SK-N-SH (cell line): Measurements from ENCODE around the gene SF3A2. TPM values are rescaled to one million over a fixed set of nuclear protein-coding genes. Genes with fewer than 3 reads are reported as not detected.

Source experiments
- CTCF ChIA-PET: fragments of 300-600, 350-600 bp; formaldehyde crosslinking; extraction: SDS; loops from one replicate; lab custom pipeline; 2021; lab: Yijun Ruan, JAX
- POLR2A ChIA-PET: fragments of 350-600 bp; sonication (Branson Sonifier 250); formaldehyde crosslinking; extraction: SDS; loops from one replicate; lab custom pipeline; 2020; ENCODE audit warnings: antibody characterized with exemption, inconsistent platforms; lab: Yijun Ruan, JAX
- DNase-seq: peaks from one replicate; pipeline ENCODE4 v3.0.0; 2012
- H2AFZ ChIP-seq: fragments of 200-600 bp; sonication (generic); 2 replicates; pipeline ENCODE4 v1.8.1; 2016; ENCODE audit warnings: antibody characterized with exemption, mild to moderate bottlenecking, low read depth
- H3F3A ChIP-seq: fragments of 200-600 bp; sonication (generic); replicated peaks from 2 replicates; pipeline ENCODE3; 2016; ENCODE audit warnings: antibody characterized with exemption, mild to moderate bottlenecking; ENCODE audit not compliant: insufficient read depth
- H3K27ac ChIP-seq, 2 experiments: fragments of 200-500 bp in 1 of 2; fragments of 200-600 bp in 1 of 2; sonication (Bioruptor generic) in 1 of 2; sonication (generic), shearing (Covaris generic) in 1 of 2; 2 replicates each; pipeline versions ENCODE4 v1.5.1 to v1.6.1; 2014 to 2016; ENCODE audit warnings: low read depth in 2 of 2, inconsistent platforms in 1 of 2, low read length in 1 of 2, mild to moderate bottlenecking in 1 of 2, mixed read lengths in 1 of 2
- H3K27me3 ChIP-seq: fragments of 200-600 bp; sonication (generic), shearing (Covaris generic); 2 replicates; pipeline ENCODE4 v1.6.1; 2016; ENCODE audit warnings: mixed run types; ENCODE audit not compliant: insufficient read depth
- H3K36me3 ChIP-seq, 2 experiments: fragments of 200-500 bp in 1 of 2; fragments of 200-600 bp in 1 of 2; sonication (Bioruptor generic) in 1 of 2; sonication (generic) in 1 of 2; replicated peaks in 1 of 2; 2 replicates each; pipeline versions ENCODE3 to v1.5.1; 2014 to 2016; ENCODE audit warnings: low read length in 1 of 2, mild to moderate bottlenecking in 1 of 2; ENCODE audit not compliant: insufficient read depth in 2 of 2, control insufficient read depth in 1 of 2
- H3K4me1 ChIP-seq, 2 experiments: fragments of 200-500 bp in 1 of 2; fragments of 200-600 bp in 1 of 2; sonication (Bioruptor generic) in 1 of 2; sonication (generic), shearing (Covaris generic) in 1 of 2; 2 replicates each; pipeline versions ENCODE4 v1.5.1 to v1.6.1; 2014 to 2016; ENCODE audit warnings: low read depth in 1 of 2, low read length in 1 of 2, mixed run types in 1 of 2; ENCODE audit not compliant: insufficient read depth in 2 of 2, control insufficient read depth in 1 of 2
- H3K4me2 ChIP-seq: fragments of 200-600 bp; sonication (generic), shearing (Covaris generic); 2 replicates; pipeline ENCODE4 v1.6.1; 2017; ENCODE audit warnings: mixed run types
- H3K4me3 ChIP-seq, 2 experiments: fragments of 200-500 bp in 1 of 2; fragments of 200-600 bp in 1 of 2; sonication (Bioruptor generic) in 1 of 2; sonication (generic), shearing (Covaris generic) in 1 of 2; 2 replicates each; pipeline versions ENCODE4 v1.5.1 to v1.8.1; 2014 to 2016; ENCODE audit warnings: low read depth in 2 of 2, inconsistent platforms in 1 of 2, low read length in 1 of 2, mild to moderate bottlenecking in 1 of 2, mixed read lengths in 1 of 2, moderate library complexity in 1 of 2
- H3K79me2 ChIP-seq: fragments of 200-600 bp; sonication (generic); 2 replicates; pipeline ENCODE4 v1.8.1; 2017; ENCODE audit warnings: mild to moderate bottlenecking; ENCODE audit not compliant: insufficient read depth
- H3K9ac ChIP-seq: fragments of 200-600 bp; sonication (generic); 2 replicates; pipeline ENCODE4 v1.6.1; 2017; ENCODE audit warnings: mixed run types
- H3K9me2 ChIP-seq: fragments of 200-600 bp; sonication (generic); 2 replicates; pipeline ENCODE4 v1.6.1; 2017; ENCODE audit warnings: mixed run types
- H3K9me3 ChIP-seq: fragments of 200-600 bp; sonication (generic); 2 replicates; pipeline ENCODE4 v1.6.1; 2017; ENCODE audit warnings: mixed run types, mild to moderate bottlenecking, moderate library complexity
- H4K20me1 ChIP-seq: fragments of 200-600 bp; sonication (generic); 2 replicates; pipeline ENCODE4 v1.6.1; 2017; ENCODE audit warnings: mild to moderate bottlenecking, mixed run types; ENCODE audit not compliant: insufficient read depth
- CTCF ChIP-seq: fragments of 200-600 bp; sonication (generic); IDR thresholded peaks from 2 replicates; pipeline ENCODE4 v1.6.1; 2017; ENCODE audit warnings: antibody characterized with exemption, mild to moderate bottlenecking, moderate library complexity
- ELF1 ChIP-seq: IDR thresholded peaks from 2 replicates; pipeline ENCODE4 v1.4.0; 2012
- EP300 ChIP-seq, 2 experiments: IDR thresholded peaks; 2 replicates each; pipeline versions ENCODE4 v1.4.0 to v1.6.1; 2012; ENCODE audit warnings: borderline replicate concordance in 1 of 2, low read depth in 1 of 2, low read length in 1 of 2
- FOSL2 ChIP-seq: IDR thresholded peaks from 2 replicates; pipeline ENCODE4 v1.4.0; 2012; ENCODE audit warnings: low read depth, mild to moderate bottlenecking, moderate library complexity, borderline replicate concordance
- FOXJ3 ChIP-seq: sonication (generic); formaldehyde crosslinking; IDR thresholded peaks from 2 replicates; pipeline ENCODE4 v1.5.1; 2020; ENCODE audit warnings: mild to moderate bottlenecking, missing genetic modification reagents
- JUND ChIP-seq: IDR thresholded peaks from 2 replicates; pipeline ENCODE4 v1.4.0; 2012
- MAX ChIP-seq: IDR thresholded peaks from 2 replicates; pipeline ENCODE4 v1.4.0; 2012; ENCODE audit warnings: low read depth
- MEF2A ChIP-seq: IDR thresholded peaks from 2 replicates; pipeline ENCODE4 v1.4.0; 2012; ENCODE audit warnings: low read depth, borderline replicate concordance
- MXI1 ChIP-seq: IDR thresholded peaks from 2 replicates; pipeline ENCODE4 v1.6.1; 2012; ENCODE audit warnings: mild to moderate bottlenecking, low read depth, low read length, improper control_type of control experiment
- NRF1 ChIP-seq: IDR thresholded peaks from 2 replicates; pipeline ENCODE4 v1.6.1; 2012; ENCODE audit warnings: low read depth, mild to moderate bottlenecking, low read length
- POLR2AphosphoS5 ChIP-seq: IDR thresholded peaks from 2 replicates; pipeline ENCODE4 v1.6.1; 2012; ENCODE audit warnings: low read depth, low read length
- YY1 ChIP-seq: IDR thresholded peaks from 2 replicates; pipeline ENCODE4 v1.4.0; 2012; ENCODE audit warnings: low read depth, mild to moderate bottlenecking
- ZBTB33 ChIP-seq: IDR thresholded peaks from 2 replicates; pipeline ENCODE4 v1.4.0; 2012; ENCODE audit warnings: low read depth, borderline replicate concordance
- WGBS: methylation state at CpG from one replicate; pipeline ENCODE4 v1.1.6; 2017; ENCODE audit warnings: low lambda C conversion rate; 5-methylcytosine and 5-hydroxymethylcytosine counted together
- polyA plus RNA-seq, 3 experiments: library from polyadenylated mRNA; depleted of rRNA; stranded (reverse); fragments of >200 nt; gene quantifications; 2 replicates each; pipeline ENCODE4 v1.2.3, GENCODE V29; 2012

The SF3A2 gene
- polyA plus RNA-seq, 1 of the 3 experiments (the other 2 are of a cell fraction), result 55.8 TPM

GRCh38 chr19:2291185-2291751, 54.6 kb downstream of the SF3A2 start:
- H3K27ac ChIP-seq, result no peak overlapping the region
- no peaks in the 10 kb centered on the region for H3K9me3 ChIP-seq
- no peak for TF ChIP-seq ELF1
- TF ChIP-seq ZBTB33, result no peak
- peak; percentile 83 for TF ChIP-seq MXI1
- TF ChIP-seq JUND, result no peak
- no peak for TF ChIP-seq MEF2A
- no peak for TF ChIP-seq CTCF
- 0 out of 2 replicates have a peak, but pooled peaks have one; percentile 27 for TF ChIP-seq MAX
- TF ChIP-seq FOSL2, result no peak
- peak; percentile 38; the same call in 1 of the 2 replicates for TF ChIP-seq NRF1
- TF ChIP-seq EP300 (IDR thresholded peaks at IDR 0.05; ENCODE audit: borderline replicate concordance in 1 of 2, low read depth in 1 of 2, low read length in 1 of 2), result no peak
- TF ChIP-seq FOXJ3 (CRISPR knock-in tag), result peak; percentile 55; the same call in 1 of the 2 replicates
- no peak for TF ChIP-seq POLR2AphosphoS5
- TF ChIP-seq YY1, result no peak
- TF ChIP-seq, all 33 proteins: peak for 4
- H3K4me2 ChIP-seq, result peak overlapping the region; percentile 66; the same call in 1 of the 2 replicates
- CTCF ChIA-PET, result interaction anchor here (0.6 to 3.3 kb wide), 10 partner anchors 9 to 313 kb away, joined by 3 to 21 read pairs (median 6); partner anchors contain the start of gene LINGO3
- H3K9ac ChIP-seq, result no peak overlapping the region
- peaks cover 4 to 26% of the 10 kb centered on the region in 2 experiments; a peak in 1 of 4 replicates for H3K4me1 ChIP-seq
- no peaks in the 10 kb centered on the region for H3K36me3 ChIP-seq
- H3K4me3 ChIP-seq, result peak overlapping the region in 1 of 2 experiments; percentile 12; a peak in 2 of 4 replicates
- H3K9me2 ChIP-seq, result no peaks in the 10 kb centered on the region
- H3F3A ChIP-seq, result peaks cover 25% of the 10 kb centered on the region
- 10% methylated on average over 2 of the region's 67 CpGs for WGBS
- H2AFZ ChIP-seq, result no peak overlapping the region
- H3K27me3 ChIP-seq, result peaks cover 37% of the 10 kb centered on the region
- DNase-seq, result peak; percentile 84
- no peaks in the 10 kb centered on the region for H3K79me2 ChIP-seq
- POLR2A ChIA-PET, result interaction anchor here (0.8 to 1.0 kb wide), 3 partner anchors 9 to 21 kb away, joined by 3 to 4 read pairs (median 3); partner anchors contain the start of gene PEAK3
- peaks cover 16% of the 10 kb centered on the region; the same call in 1 of the 2 replicates for H4K20me1 ChIP-seq
